ENCODE measurements around the gene RIMBP2.

Gene RIMBP2

DNA sequence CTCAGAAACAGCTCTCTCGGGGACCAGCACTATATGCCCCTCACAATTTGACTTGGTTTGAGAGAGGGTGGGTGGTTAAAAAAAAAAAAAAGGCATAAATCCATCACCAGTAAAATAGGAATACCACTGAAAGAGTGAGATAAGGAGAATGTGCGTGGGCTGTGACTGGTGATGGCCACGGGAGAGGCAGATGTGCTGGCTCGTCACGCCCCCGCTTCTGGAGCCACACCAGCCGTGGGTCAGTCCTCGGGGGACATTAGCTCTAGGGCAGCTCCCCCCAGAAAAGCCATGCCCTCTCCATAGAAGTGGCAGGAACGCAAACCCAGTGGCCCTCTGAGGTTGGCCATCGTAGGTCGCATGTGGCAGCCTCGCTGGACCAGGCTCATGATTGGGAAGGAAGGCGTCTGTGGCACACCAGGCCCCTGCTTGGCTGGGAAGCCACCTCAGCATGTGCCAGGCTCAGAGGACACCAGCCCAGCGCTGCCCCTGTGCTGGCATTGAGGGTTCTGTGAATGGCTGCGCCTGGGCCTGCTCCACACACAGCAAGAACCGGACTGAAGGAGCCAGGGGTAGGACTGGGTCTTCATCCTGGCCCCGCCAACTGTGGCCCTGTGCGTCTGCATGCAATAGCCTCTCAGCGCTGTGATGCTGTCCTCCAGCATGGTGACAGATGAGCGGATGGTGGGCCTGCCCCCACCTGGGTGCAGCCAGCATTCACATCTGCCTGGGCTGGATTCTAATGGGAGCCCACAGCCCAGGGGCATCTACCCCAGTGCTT is 267.9 kb downstream of the RIMBP2 start:
- DNase-seq, result no peak

GRCh38 chr12:130447655-130447965 is 268.5 kb downstream of the RIMBP2 start:
- DNase-seq, result no peak

DNA sequence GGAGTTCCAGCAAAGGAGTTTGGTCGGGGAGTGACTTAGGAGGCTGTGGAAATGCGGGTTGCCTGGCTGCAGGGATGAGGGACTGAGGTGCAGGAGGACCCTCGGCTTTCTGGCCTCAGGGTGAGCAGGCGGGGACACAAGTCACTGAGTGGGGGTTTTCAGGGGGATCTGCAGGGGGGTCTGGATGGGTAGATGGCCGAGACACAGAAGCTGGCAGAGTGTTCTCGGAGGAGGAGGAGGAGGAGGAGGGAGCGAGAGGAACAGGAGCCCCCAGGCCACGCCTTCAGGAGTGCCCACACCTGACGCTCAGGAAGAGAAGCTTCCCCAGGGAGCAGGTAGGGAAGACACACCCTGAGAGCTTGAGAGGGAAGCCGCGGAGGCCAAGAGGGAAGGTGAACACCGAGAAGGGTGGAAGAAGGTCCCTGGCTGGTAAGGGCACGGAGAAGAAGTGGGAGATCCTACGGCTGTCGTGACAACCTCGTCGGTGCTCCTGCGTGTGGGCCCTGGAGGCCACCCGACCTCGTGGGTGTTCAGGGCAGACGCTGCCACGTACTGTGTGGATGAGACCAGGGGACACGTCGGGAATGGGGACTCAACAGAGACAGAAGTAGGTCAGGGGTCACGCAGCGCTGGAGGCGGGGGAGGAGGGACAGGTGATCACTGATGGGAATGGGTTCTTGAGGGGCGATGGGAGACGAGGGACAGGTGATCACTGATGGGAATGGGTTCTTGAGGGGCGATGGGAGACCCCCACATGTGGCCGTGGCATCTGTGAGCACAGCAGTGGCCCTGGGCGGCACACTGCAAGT is 269.0 kb downstream of the RIMBP2 start:
- no peak for DNase-seq

- no peak for DNase-seq
Measured at GRCh38 chr12:130444986-130445385, 271.1 kb downstream of the RIMBP2 start.

DNA sequence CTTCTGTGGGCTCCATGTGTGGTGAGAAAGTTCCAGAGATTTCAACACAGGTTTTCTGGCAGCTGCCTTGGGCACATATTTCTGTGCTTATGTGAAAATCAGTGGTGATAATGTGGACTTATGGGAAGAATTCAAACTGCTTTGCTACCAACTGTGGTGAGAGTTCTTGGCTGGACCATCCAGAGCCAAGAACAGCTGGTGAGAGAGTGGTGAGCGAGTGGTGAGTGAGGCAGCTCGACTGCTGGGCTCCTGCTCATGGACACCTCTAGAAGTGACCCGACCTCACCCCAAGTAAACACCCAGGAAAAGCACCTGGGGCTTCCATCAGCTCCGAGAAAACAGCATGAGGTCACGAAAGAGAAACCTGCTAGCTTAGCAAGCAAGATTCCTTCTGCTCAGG is 272.0 kb downstream of the RIMBP2 start:
- no peak for DNase-seq

- no peak for DNase-seq
Measured at GRCh38 chr12:130441771-130442760, 274.0 kb downstream of the RIMBP2 start.

GRCh38 chr12:130440411-130441080 is 275.6 kb downstream of the RIMBP2 start:
- DNase-seq, result no peak

GRCh38 chr12:130439250-130439649 is 276.8 kb downstream of the RIMBP2 start:
- no peak for DNase-seq

- no peak for DNase-seq
Measured at GRCh38 chr12:130438711-130439110, 277.4 kb downstream of the RIMBP2 start.

DNA sequence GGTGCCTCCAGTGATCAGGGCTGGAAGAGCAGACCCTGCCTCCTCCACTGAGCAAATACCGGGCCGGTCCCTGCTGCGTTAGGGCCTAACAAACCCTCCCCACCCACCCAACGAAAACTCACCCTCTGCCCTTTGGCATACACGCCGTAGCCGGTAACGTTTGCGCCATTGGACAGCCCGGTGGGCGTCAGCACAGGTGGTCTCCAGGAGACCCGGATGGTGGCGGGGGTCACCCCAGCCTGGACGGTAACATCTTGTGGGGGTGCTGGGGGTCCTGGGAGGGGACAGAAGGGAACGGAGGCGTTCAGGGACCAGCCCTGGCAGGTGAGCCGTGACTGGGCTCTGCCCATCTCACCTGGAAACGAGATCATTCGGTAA is 277.9 kb downstream of the RIMBP2 start:
- no peak for DNase-seq

- DNase-seq, result no peak
Measured at GRCh38 chr12:130437555-130438242, 278.4 kb downstream of the RIMBP2 start.

DNA sequence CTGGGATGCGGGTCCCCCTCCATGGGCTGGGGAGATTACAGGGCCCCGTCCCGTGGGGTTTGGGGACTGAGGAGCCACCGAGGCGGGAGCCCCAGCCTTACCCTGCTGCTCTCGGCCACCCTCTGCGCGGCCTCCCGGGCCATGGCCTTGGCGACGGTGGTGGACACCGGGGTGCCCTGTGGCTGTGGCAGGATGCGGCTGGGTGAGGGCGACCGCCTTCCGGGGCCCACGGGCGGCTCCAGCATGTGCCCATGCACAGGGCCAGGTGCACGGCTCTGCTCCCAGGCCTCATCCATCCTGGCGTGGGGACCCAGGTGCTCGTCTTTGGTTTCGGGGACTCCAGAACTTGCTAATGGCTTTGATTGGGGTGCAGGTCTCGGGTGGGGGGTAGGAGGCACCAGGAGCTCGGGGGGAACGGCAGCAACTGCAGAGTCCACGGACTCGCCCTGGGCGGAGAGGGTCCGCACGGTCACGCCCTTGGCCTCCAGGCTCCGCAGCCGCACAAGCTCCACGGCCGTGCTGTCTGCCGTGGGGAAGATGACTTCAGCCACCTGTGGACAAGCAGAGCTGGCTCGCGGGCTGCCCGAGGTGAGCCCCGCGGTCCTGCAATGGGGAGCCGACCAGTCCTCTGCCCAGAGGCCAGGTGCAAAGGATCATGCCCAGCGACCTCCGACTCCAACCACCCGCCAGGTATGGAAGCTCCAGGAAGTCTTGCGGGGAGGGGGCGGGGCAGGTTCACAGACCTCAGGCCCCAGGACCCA is 279.2 kb downstream of the RIMBP2 start:
- DNase-seq, result no peak

GRCh38 chr12:130435826-130436225 is 280.3 kb downstream of the RIMBP2 start:
- DNase-seq, result no peak

DNA sequence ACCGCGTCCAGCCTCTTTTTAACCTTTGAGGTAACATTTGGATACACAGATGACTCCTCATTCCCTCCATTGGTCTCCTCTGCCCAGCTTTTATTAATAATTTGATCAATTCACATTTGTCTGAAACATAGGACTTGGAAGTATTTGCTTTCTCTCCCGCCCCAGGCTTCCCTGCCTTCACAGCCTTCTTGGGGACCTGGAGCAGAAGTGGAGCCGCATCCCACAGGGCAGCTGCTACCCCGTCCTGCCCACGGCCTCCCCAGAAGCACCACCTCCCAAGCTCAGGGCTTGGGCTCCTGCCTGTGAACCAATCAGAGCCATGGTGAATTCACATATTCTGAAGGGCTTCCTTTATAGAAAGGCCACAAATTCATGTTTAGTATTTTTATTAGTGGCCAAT is 280.8 kb downstream of the RIMBP2 start:
- DNase-seq, result no peak

DNA sequence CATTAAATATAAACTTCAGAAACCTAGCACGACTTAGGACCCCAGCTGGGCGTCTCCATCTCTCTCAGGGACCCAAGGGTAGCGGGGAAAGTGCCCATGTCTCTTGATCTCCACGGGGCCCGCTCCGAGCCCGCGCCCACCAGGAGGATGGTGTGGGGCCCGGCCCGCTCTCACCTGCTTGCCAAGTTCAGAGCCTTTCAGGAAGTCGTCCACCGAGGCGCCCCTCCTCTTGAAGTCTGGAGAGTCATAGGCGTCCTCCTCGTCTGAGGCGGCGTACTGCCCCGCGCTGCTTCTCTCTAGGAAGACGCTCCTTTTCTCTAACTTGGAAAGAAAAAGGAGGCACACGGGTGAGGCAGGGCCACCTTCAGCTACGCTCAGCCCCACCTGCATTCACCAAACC is 281.5 kb downstream of the RIMBP2 start:
- DNase-seq, result no peak

GRCh38 chr12:130433834-130434233 is 282.3 kb downstream of the RIMBP2 start:
- no peak for DNase-seq

GRCh38 chr12:130433411-130433810 is 282.7 kb downstream of the RIMBP2 start:
- no peak for DNase-seq

GRCh38 chr12:130431176-130431575 is 284.9 kb downstream of the RIMBP2 start:
- DNase-seq, result no peak

- no peak for DNase-seq
Measured at GRCh38 chr12:130429656-130430505, 286.2 kb downstream of the RIMBP2 start.

Measured in anterior cingulate cortex (tissue), 58 donors.